Naive B cell (primary cell): ENCODE measurements around the gene VAV2. TPM values are rescaled to one million over a fixed set of nuclear protein-coding genes. Genes with fewer than 3 reads are reported as not detected.
"Not testable (repeated sequence)": the region's sequence is repeated elsewhere in the genome, so short reads cannot be mapped to it uniquely, and the experiment has no call there.

Experiments
- ATAC-seq, 2 donors: fragments of 150-1000 bp; cut with Tn5 transposase; 2 replicates each; pipeline ENCODE4 v1.10.0; 2021; ENCODE audit warnings: low read depth in 2 of 2, mild to moderate bottlenecking in 2 of 2, moderate library complexity in 2 of 2
- DNase-seq: peaks from one replicate; pipeline ENCODE4 v3.0.0; 2022
- H3K27ac Mint-ChIP-seq, 6 donors: one replicate each; pipeline ENCODE4 v1.8.0; 2020 to 2022; ENCODE audit warnings: mild to moderate bottlenecking in 6 of 6, mixed read lengths in 6 of 6, moderate library complexity in 5 of 6, inconsistent platforms in 2 of 6
- H3K27me3 Mint-ChIP-seq, 3 donors: one replicate each; pipeline ENCODE4 v1.8.0; 2021 to 2022; ENCODE audit warnings: mixed read lengths in 3 of 3, mild to moderate bottlenecking in 1 of 3
- H3K36me3 Mint-ChIP-seq, 2 donors: one replicate each; pipeline ENCODE4 v1.8.0; 2020 to 2022; ENCODE audit warnings: mixed read lengths in 2 of 2, inconsistent platforms in 1 of 2, mild to moderate bottlenecking in 1 of 2
- H3K4me1 Mint-ChIP-seq, 3 donors: one replicate each; pipeline ENCODE4 v1.8.0; 2020 to 2022; ENCODE audit warnings: mixed read lengths in 3 of 3, inconsistent platforms in 1 of 3, mild to moderate bottlenecking in 1 of 3, moderate library complexity in 1 of 3
- H3K4me3 Mint-ChIP-seq, 8 donors: one replicate each; pipeline ENCODE4 v1.8.0; 2020 to 2022; ENCODE audit warnings: mild to moderate bottlenecking in 8 of 8, mixed read lengths in 8 of 8, moderate library complexity in 8 of 8, inconsistent platforms in 2 of 8
- H3K9me3 Mint-ChIP-seq, 7 donors: one replicate each; pipeline ENCODE4 v1.8.0; 2020 to 2022; ENCODE audit warnings: mixed read lengths in 7 of 7, mild to moderate bottlenecking in 5 of 7, inconsistent platforms in 2 of 7, moderate library complexity in 1 of 7
- polyA plus RNA-seq, 6 donors: library from polyadenylated mRNA; unstranded; fragments of 300-500 nt; fragmentation: Illumina TruSeq; gene quantifications; one replicate each; pipeline ENCODE4 v1.2.3, GENCODE V29; 2021; ENCODE audit warnings: low read depth in 6 of 6

Gene VAV2
- polyA plus RNA-seq, 6 donors from 2014 or later, result 5.7 to 33.3 (median 15.2) TPM

DNA sequence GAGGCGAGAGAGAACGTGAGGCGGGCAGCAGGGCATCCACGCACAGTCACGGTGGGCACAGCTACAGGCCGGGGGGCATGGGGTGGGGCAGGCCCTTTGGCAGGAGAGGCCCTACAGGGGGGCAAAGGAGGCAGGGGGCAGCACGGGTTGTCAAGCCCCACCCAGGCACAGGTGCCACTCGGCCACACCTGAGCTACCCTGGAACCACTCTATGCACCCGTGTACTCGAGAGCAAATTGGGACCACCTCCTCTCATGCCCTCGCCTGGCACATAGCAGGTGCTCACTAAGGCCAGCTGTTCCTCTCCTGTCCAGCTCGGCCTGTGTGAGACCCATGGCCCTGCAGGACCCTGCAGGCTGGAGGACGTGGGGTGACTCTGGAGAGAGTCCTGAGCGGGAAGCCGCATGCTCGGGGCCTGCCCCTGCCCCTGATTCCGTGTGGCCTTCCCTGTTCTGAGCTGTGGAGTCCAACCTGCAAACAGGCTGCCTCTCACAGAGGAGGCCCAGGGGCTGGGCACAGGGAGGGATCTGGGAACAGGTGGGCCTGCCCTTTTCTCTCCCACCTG is 222.5 kb downstream of the VAV2 start:
- no peak overlapping the region for H3K4me3 Mint-ChIP-seq
- H3K9me3 Mint-ChIP-seq, result peaks cover 0 to 15% (median 12%) of the 10 kb centered on the region in 7 donors
- no peak for ATAC-seq

GRCh38 chr9:133768859-133769510 is 223.1 kb downstream of the VAV2 start:
- ATAC-seq (no peak), DNase-seq (no peak)
- Mint-ChIP-seq H3K9me3 (peaks cover 0 to 15% (median 12%) of the 10 kb centered on the region in 7 donors), H3K36me3 (peaks cover 39 to 53% of the 10 kb centered on the region in 2 donors), H3K4me1 (peaks cover 0 to 6% (median 0%) of the 10 kb centered on the region in 3 donors), H3K4me3 (no peak overlapping the region), H3K27me3 (no peaks in the 10 kb centered on the region), H3K27ac (no peak overlapping the region)

More for the DNA sequence above, 222.5 kb downstream of the VAV2 start:
- H3K4me1 Mint-ChIP-seq, result peaks cover 0 to 6% (median 0%) of the 10 kb centered on the region in 3 donors
- no peaks in the 10 kb centered on the region for H3K27me3 Mint-ChIP-seq
- H3K36me3 Mint-ChIP-seq, result peaks cover 38 to 48% of the 10 kb centered on the region in 2 donors
- no peak overlapping the region for H3K27ac Mint-ChIP-seq
- DNase-seq, result no peak

DNA sequence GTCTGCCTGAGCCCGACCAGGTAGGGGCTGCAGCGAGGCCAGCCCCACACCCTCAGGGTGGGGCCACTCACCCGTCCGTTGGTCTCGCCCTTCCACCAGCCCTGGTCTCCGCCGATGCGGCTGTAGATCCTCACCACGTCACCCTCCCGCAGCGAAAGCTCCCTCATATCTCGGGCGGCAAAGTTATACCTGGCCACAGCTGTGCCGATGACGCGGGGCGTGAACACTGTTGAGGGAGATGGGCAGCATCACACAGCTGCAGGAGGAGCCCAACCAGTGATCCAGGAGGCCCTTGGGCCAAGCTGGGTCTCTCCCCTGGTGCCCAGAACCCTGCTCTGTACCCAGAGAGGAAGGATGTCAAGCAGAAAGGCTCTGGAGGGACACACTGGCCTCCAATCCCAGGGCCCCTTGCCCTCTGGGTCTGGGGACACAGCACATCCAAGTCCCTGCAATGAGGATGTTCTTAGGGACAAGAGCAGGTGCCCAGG is 223.7 kb downstream of the VAV2 start:
- Mint-ChIP-seq H3K27ac (peak overlapping the region in 1 of 6 donors; percentile 18), H3K36me3 (peaks cover 39 to 58% of the 10 kb centered on the region in 2 donors)
- no peak for DNase-seq

DNA sequence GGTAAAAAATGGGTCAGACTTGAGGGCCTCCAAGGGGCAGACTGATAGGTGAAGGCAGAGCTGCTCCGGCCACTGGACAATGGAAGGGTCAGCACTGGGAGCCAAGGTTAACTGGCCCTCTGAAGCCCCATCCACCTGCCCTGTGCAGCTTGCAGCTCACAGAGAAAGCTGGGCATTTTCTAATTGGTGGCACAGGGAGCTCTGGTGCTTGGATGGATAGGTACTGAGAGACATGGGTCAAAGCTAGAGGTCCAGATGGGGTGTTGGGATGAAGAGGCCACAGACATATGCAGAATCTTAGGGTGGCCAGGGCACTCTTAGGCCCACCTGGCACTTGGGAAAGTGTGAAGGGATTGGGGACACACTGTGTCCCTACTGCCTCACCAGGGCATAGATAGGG is 224.5 kb downstream of the VAV2 start:
- peaks cover 0 to 15% (median 12%) of the 10 kb centered on the region in 7 donors for H3K9me3 Mint-ChIP-seq
- peaks cover 0 to 6% (median 0%) of the 10 kb centered on the region in 3 donors for H3K4me1 Mint-ChIP-seq
- H3K27me3 Mint-ChIP-seq, result no peaks in the 10 kb centered on the region

More for the DNA sequence above, 223.7 kb downstream of the VAV2 start:
- H3K27me3 Mint-ChIP-seq, result no peaks in the 10 kb centered on the region
- H3K9me3 Mint-ChIP-seq, result peaks cover 0 to 15% (median 12%) of the 10 kb centered on the region in 7 donors
- H3K4me3 Mint-ChIP-seq, result no peak overlapping the region
- no peak for ATAC-seq
- H3K4me1 Mint-ChIP-seq, result peaks cover 0 to 6% (median 0%) of the 10 kb centered on the region in 3 donors

GRCh38 chr9:133767008-133767407 is 225.1 kb downstream of the VAV2 start:
- H3K27me3 Mint-ChIP-seq, result no peaks in the 10 kb centered on the region
- DNase-seq (no peak), ATAC-seq (no peak)
- H3K27ac Mint-ChIP-seq, result peak overlapping the region in 1 of 6 donors; percentile 33
- H3K9me3 Mint-ChIP-seq, result peaks cover 0 to 15% (median 12%) of the 10 kb centered on the region in 7 donors
- peaks cover 0 to 6% (median 0%) of the 10 kb centered on the region in 3 donors for H3K4me1 Mint-ChIP-seq
- peaks cover 39 to 58% of the 10 kb centered on the region in 2 donors for H3K36me3 Mint-ChIP-seq
- H3K4me3 Mint-ChIP-seq, result peak overlapping the region in 1 of 8 donors; percentile 15

More for the DNA sequence above, 224.5 kb downstream of the VAV2 start:
- H3K4me3 Mint-ChIP-seq, result no peak overlapping the region
- H3K36me3 Mint-ChIP-seq, result peaks cover 39 to 58% of the 10 kb centered on the region in 2 donors
- no peak for ATAC-seq
- no peak for DNase-seq
- peak overlapping the region in 1 of 6 donors; percentile 74 for H3K27ac Mint-ChIP-seq

DNA sequence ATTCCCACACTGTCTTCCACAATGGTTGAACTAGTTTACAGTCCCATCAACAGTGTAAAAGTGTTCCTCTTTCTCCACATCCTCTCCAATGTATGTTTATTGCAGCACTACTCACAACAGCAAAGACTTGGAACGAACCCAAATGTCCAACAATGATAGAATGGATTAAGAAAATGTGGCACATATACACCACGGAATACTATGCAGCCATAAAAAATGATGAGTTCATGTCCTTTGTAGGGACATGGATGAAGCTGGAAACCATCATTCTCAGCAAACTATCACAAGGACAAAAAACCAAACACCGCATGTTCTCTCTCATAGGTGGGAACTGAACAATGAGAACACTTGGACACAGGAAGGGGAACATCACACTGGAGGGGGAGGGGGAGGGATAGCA is 225.9 kb downstream of the VAV2 start:
- peaks cover 39 to 58% of the 10 kb centered on the region in 2 donors for H3K36me3 Mint-ChIP-seq
- H3K4me1 Mint-ChIP-seq, H3K4me3 Mint-ChIP-seq, DNase-seq, H3K27me3 Mint-ChIP-seq, ATAC-seq: not testable (repeated sequence)
- peak overlapping the region in 1 of 6 donors; percentile 10 for H3K27ac Mint-ChIP-seq
- peaks cover 0 to 15% (median 12%) of the 10 kb centered on the region in 7 donors for H3K9me3 Mint-ChIP-seq

DNA sequence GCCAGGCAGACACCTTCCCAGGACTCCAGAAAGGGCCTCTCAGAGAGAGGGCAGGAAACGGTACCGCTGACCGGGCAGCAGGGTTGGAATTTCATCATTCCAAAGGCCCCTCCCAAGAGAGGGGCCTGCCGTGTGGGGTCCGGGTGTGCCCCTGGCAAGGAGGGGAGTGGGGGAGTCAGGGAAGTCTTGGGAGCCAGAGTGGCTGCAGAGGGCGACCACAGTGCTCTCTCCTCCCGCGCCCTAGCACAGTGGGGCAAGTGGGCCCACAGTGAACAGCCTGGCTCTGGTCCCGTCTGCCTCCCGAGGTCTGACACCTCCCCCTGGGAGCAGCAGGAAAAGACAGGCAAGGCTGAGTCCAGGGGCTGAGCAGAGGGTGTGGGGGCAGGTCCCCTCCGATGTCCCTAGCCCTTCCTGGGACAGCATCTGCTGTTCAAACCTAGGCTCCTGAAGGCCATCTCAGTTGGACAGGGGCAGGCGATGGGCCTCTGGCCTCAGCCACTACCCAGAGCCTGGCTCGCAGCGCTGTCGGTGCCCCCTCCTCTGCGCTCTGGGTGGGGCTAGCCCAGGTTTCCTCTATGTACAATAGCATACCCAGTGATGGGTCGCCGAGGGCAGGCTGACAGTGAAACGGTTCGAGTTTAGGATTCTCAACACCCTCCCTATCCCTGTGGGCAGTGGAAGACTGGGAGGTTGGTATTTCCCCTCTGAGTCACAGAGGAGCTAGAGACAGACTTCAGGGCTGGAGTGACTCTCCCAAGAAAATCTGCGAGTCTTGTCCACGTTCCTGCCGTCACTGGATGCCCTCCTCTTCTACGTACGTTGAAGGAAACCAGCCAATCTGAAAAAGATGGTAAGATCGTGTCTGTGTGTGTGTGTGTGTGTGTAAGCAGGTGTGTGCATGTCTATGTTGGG is 228.6 kb downstream of the VAV2 start:
- no peak for ATAC-seq
- DNase-seq, result no peak
- Mint-ChIP-seq H3K4me1 (peaks cover 0 to 9% (median 0%) of the 10 kb centered on the region in 3 donors), H3K27me3 (no peaks in the 10 kb centered on the region), H3K4me3 (no peak overlapping the region), H3K27ac (peak overlapping the region in 1 of 6 donors; percentile 49), H3K36me3 (peaks cover 35 to 57% of the 10 kb centered on the region in 2 donors), H3K9me3 (peaks cover 0 to 14% (median 12%) of the 10 kb centered on the region in 7 donors)

DNA sequence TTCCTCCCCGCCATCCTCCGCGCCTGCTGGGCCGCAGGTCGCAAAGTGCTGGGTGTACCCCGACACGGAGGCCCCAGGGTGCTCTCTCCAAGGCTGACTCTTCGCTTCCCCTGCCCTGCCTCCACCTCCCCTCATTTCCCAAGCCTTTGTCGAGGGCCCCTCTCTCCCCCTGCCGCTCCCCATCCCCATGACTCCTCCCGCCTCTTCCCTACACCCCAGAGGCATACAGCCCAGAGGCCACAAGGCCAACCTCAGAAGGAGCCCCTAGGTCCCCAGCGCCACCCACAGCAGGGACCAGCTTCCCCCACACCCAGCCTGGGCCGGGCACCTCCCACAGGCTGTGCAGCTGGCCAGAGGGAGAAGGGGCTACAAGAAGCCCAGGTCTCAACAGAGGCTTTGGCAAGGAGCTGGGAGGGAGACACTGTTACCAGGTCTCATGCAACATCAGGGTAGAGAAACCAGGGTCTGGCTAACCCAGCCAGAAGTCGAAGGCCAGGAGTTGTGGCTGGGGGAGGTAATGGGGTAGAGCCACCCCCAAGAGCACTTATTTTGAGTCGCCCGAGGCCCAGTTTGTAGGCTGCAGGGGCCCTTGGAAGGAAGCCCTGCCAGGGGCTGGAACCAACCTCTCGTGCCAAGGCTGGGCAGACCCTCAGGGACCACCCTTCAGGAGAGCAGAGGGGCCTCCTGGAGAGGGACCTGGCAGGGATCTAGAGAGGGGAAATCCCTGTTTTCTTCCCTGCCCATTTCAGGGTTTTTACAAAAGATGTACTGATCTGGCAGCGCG is 229.4 kb downstream of the VAV2 start:
- no peak for ATAC-seq
- H3K27me3 Mint-ChIP-seq, result no peaks in the 10 kb centered on the region
- peaks cover 31 to 49% of the 10 kb centered on the region in 2 donors for H3K36me3 Mint-ChIP-seq
- H3K4me1 Mint-ChIP-seq, result peaks cover 0 to 9% (median 0%) of the 10 kb centered on the region in 3 donors
- H3K9me3 Mint-ChIP-seq, result peaks cover 0 to 12% (median 10%) of the 10 kb centered on the region in 7 donors
- H3K27ac Mint-ChIP-seq, result peak overlapping the region in 4 of 6 donors; percentile 49 to 78 (median 60)
- no peak for DNase-seq
- H3K4me3 Mint-ChIP-seq, result no peak overlapping the region

DNA sequence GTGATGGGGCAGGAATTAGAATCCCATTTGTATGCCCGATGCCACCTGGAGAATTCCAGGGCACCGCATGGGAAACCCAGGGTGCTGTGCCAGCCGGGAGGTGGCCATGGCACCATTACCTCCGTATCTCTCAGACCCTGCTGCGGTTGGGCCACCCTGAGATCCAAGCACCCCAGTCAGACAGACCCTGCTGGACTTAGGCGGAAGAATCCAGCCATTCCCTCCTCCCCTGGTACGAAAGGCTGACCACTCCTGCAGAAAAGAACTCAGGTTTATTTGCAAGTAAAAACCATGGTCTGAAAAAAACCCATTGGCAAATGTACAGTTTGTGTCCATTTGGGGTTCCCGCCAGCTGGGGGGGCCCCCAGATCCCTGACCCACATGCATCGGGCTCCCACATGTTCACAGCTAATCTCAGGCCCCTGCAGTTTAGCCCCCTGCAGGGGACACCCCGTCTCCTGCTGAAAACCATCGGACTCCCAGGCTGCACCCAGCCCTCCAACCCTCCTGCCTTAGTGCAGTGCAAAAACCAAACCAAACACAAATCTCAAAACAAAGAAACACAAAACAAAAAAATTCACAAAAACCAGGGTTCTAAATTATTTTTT is 230.4 kb downstream of the VAV2 start:
- H3K27me3 Mint-ChIP-seq, result no peaks in the 10 kb centered on the region
- peak overlapping the region in 1 of 8 donors; percentile 45 for H3K4me3 Mint-ChIP-seq
- no peak for DNase-seq
- no peak for ATAC-seq
- H3K27ac Mint-ChIP-seq, result peak overlapping the region in 1 of 6 donors; percentile 56
- peaks cover 21 to 39% of the 10 kb centered on the region in 2 donors for H3K36me3 Mint-ChIP-seq
- peaks cover 0 to 5% (median 1%) of the 10 kb centered on the region in 7 donors for H3K9me3 Mint-ChIP-seq
- H3K4me1 Mint-ChIP-seq, result peaks cover 0 to 9% (median 4%) of the 10 kb centered on the region in 3 donors

GRCh38 chr9:133760713-133761290 is 231.3 kb downstream of the VAV2 start:
- no peaks in the 10 kb centered on the region for H3K27me3 Mint-ChIP-seq
- peaks cover 15 to 30% of the 10 kb centered on the region in 2 donors for H3K36me3 Mint-ChIP-seq
- ATAC-seq (no peak), DNase-seq (no peak)
- H3K9me3 Mint-ChIP-seq, result peaks cover 0 to 4% (median 0%) of the 10 kb centered on the region in 7 donors
- H3K27ac Mint-ChIP-seq, result peak overlapping the region in 1 of 6 donors; percentile 80
- H3K4me1 Mint-ChIP-seq, result peaks cover 0 to 9% (median 7%) of the 10 kb centered on the region in 3 donors
- H3K4me3 Mint-ChIP-seq, result no peak overlapping the region

- ATAC-seq, result no peak
- Mint-ChIP-seq H3K4me3 (no peak overlapping the region), H3K4me1 (peaks cover 6 to 11% (median 9%) of the 10 kb centered on the region in 3 donors), H3K27me3 (no peaks in the 10 kb centered on the region), H3K27ac (peak overlapping the region in 1 of 6 donors; percentile 80), H3K36me3 (peaks cover 7 to 21% of the 10 kb centered on the region in 2 donors), H3K9me3 (no peaks in the 10 kb centered on the region)
- DNase-seq, result no peak
Measured at GRCh38 chr9:133759946-133760345, 232.2 kb downstream of the VAV2 start.
